Caco-2 (cell line): Measurements from ENCODE around the gene LKAAEAR1. TPM values are rescaled to one million over a fixed set of nuclear protein-coding genes. Genes with fewer than 3 reads are reported as not detected.

Source experiments
- BruUV-seq: library from RNA; stranded (reverse); fragments of 400-500 nt; replicated peaks from 2 replicates; lab custom pipeline; 2021; lab: Mats Ljungman, UMichigan
- CTCF ChIA-PET: fragments of 300-600 bp; sonication (Branson Sonifier 250); formaldehyde crosslinking; loops from one replicate; lab custom pipeline; 2022; ENCODE audit warnings: antibody characterized with exemption; lab: Charles Lee
- POLR2A ChIA-PET: fragments of 300-600 bp; sonication (Branson Sonifier 250); formaldehyde crosslinking; loops from one replicate; lab custom pipeline; 2022; ENCODE audit warnings: antibody characterized with exemption; lab: Charles Lee
- DNase-seq, 2 experiments: peaks; one replicate each; pipeline versions ENCODE4 v3.0.0 to v3.0.0-alpha.2; 2020 to 2022
- H3K27me3 ChIP-seq: replicated peaks from 2 replicates; pipeline ENCODE4 v1.6.0; 2011; ENCODE audit warnings: low read length; ENCODE audit not compliant: control insufficient read depth, insufficient read depth
- H3K36me3 ChIP-seq: 2 replicates; pipeline ENCODE4 v1.5.1; 2011; ENCODE audit warnings: low read length; ENCODE audit not compliant: control insufficient read depth, insufficient read depth
- H3K4me1 ChIP-seq: fragments of 250-450 bp; sonication (Bioruptor Pico); 2 replicates; pipeline ENCODE4 v1.5.1; 2020; ENCODE audit warnings: mild to moderate bottlenecking
- H3K4me3 ChIP-seq: 2 replicates; pipeline ENCODE4 v1.5.1; 2011; ENCODE audit warnings: low read depth, mild to moderate bottlenecking, control low read depth, low read length
- H3K9me3 ChIP-seq: fragments of 250-450 bp; sonication (Bioruptor Pico); 2 replicates; pipeline ENCODE4 v1.5.1; 2020; ENCODE audit warnings: mild to moderate bottlenecking, moderate library complexity
- H3K27ac Mint-ChIP-seq: one replicate; pipeline ENCODE4 v1.8.0; 2022; ENCODE audit warnings: mixed read lengths; ENCODE audit not compliant: unreplicated experiment
- H3K27me3 Mint-ChIP-seq: one replicate; pipeline ENCODE4 v1.8.0; 2022; ENCODE audit warnings: mixed read lengths; ENCODE audit not compliant: insufficient read depth, unreplicated experiment
- H3K36me3 Mint-ChIP-seq: one replicate; pipeline ENCODE4 v1.8.0; 2022; ENCODE audit warnings: mild to moderate bottlenecking, mixed read lengths; ENCODE audit not compliant: insufficient read depth, unreplicated experiment
- H3K4me1 Mint-ChIP-seq: one replicate; pipeline ENCODE4 v1.8.0; 2022; ENCODE audit warnings: low read depth, mixed read lengths; ENCODE audit not compliant: unreplicated experiment
- H3K4me3 Mint-ChIP-seq: one replicate; pipeline ENCODE4 v1.8.0; 2022; ENCODE audit warnings: mild to moderate bottlenecking, moderate library complexity, mixed read lengths; ENCODE audit not compliant: unreplicated experiment
- H3K9me3 Mint-ChIP-seq: one replicate; pipeline ENCODE4 v1.8.0; 2022; ENCODE audit warnings: mixed read lengths; ENCODE audit not compliant: unreplicated experiment
- CTCF ChIP-seq, 2 experiments: fragments of 200-600 bp in 1 of 2; IDR thresholded peaks; 1 replicate in 1 of 2; 2 replicates in 1 of 2; pipeline versions ENCODE4 v1.5.1 to v1.8.0; 2011 to 2022; ENCODE audit warnings: antibody characterized with exemption in 1 of 2, control low read depth in 1 of 2, inconsistent platforms in 1 of 2, low read depth in 1 of 2, low read length in 1 of 2, mild to moderate bottlenecking in 1 of 2, moderate library complexity in 1 of 2; ENCODE audit not compliant: insufficient read depth in 1 of 2, severe bottlenecking in 1 of 2, unreplicated experiment in 1 of 2
- intact Hi-C: fragments of 100-400 bp; cut with micrococcal nuclease; formaldehyde crosslinking; loops from one replicate; pipeline ENCODE4 v1.10.0; 2022; ENCODE audit not compliant: unreplicated experiment
- total RNA-seq: library from RNA; stranded (reverse); gene quantifications from 2 replicates; pipeline ENCODE4 v1.2.3, GENCODE V29; 2022

The LKAAEAR1 gene
- total RNA-seq, 1 experiment from 2014 or later = not detected

- H3K27me3 Mint-ChIP-seq = peaks cover 4% of the 10 kb centered on the region
- DNase-seq = peak; percentile 10 to 38
- H3K27me3 ChIP-seq = no peaks in the 10 kb centered on the region
- no peaks in the 10 kb centered on the region for H3K4me1 ChIP-seq
- BruUV-seq = no TSS peak
- no peaks in the 10 kb centered on the region for H3K9me3 ChIP-seq
- intact Hi-C loops = no loop called here
- no peaks in the 10 kb centered on the region for H3K9me3 Mint-ChIP-seq
- H3K27ac Mint-ChIP-seq = no peak overlapping the region
- H3K36me3 Mint-ChIP-seq = no peaks in the 10 kb centered on the region
- ChIA-PET CTCF (interaction anchor here (1.1 to 1.4 kb wide), 2 partner anchors 12 to 15 kb away, joined by 3 read pairs; no protein-coding TSS in a partner anchor), POLR2A (no interaction called here)
- H3K4me1 Mint-ChIP-seq = no peaks in the 10 kb centered on the region
- no peaks in the 10 kb centered on the region for H3K36me3 ChIP-seq
- H3K4me3 Mint-ChIP-seq = no peak overlapping the region
- TF ChIP-seq CTCF (IDR thresholded peaks at IDR 0.05; ENCODE audit: insufficient read depth in 1 of 2, low read depth in 1 of 2, low read length in 1 of 2, severe bottlenecking in 1 of 2, unreplicated experiment in 1 of 2) = no peak
- no peak overlapping the region for H3K4me3 ChIP-seq
Measured at GRCh38 chr20:64114356-64114971, 30.3 kb upstream of the LKAAEAR1 start.

- no peaks in the 10 kb centered on the region for H3K9me3 ChIP-seq
- H3K27me3 ChIP-seq = no peaks in the 10 kb centered on the region
- no peaks in the 10 kb centered on the region for H3K36me3 ChIP-seq
- Mint-ChIP-seq H3K27ac (no peak overlapping the region), H3K36me3 (no peaks in the 10 kb centered on the region), H3K9me3 (no peaks in the 10 kb centered on the region), H3K27me3 (peaks cover 4% of the 10 kb centered on the region), H3K4me3 (no peak overlapping the region), H3K4me1 (no peaks in the 10 kb centered on the region)
- peak; percentile 3 to 43 for DNase-seq
- no peaks in the 10 kb centered on the region for H3K4me1 ChIP-seq
- no peak overlapping the region for H3K4me3 ChIP-seq
- BruUV-seq = no TSS peak
- CTCF ChIA-PET = interaction anchor here (1.1 to 1.4 kb wide), 2 partner anchors 11 to 15 kb away, joined by 3 read pairs; no protein-coding TSS in a partner anchor
- intact Hi-C loops = no loop called here
- POLR2A ChIA-PET = no interaction called here
- TF ChIP-seq CTCF (IDR thresholded peaks at IDR 0.05; ENCODE audit: insufficient read depth in 1 of 2, low read depth in 1 of 2, low read length in 1 of 2, severe bottlenecking in 1 of 2, unreplicated experiment in 1 of 2) = no peak
Measured at GRCh38 chr20:64113796-64114355, 29.7 kb upstream of the LKAAEAR1 start.

- Mint-ChIP-seq H3K27me3 (peaks cover 4% of the 10 kb centered on the region), H3K4me3 (no peak overlapping the region), H3K9me3 (no peaks in the 10 kb centered on the region), H3K36me3 (no peaks in the 10 kb centered on the region), H3K4me1 (no peaks in the 10 kb centered on the region), H3K27ac (no peak overlapping the region)
- peak in 1 of 2 experiments; percentile 9 for DNase-seq
- POLR2A ChIA-PET = no interaction called here
- intact Hi-C loops = no loop called here
- no peak for TF ChIP-seq CTCF (IDR thresholded peaks at IDR 0.05; ENCODE audit: insufficient read depth in 1 of 2, low read depth in 1 of 2, low read length in 1 of 2, severe bottlenecking in 1 of 2, unreplicated experiment in 1 of 2)
- CTCF ChIA-PET = interaction anchor here (1.4 kb wide), 1 partner anchor 11 kb away, joined by 3 read pairs; no protein-coding TSS in a partner anchor
- no peaks in the 10 kb centered on the region for H3K27me3 ChIP-seq
- no peaks in the 10 kb centered on the region for H3K4me1 ChIP-seq
- no peaks in the 10 kb centered on the region for H3K36me3 ChIP-seq
- H3K4me3 ChIP-seq = no peak overlapping the region
- no TSS peak for BruUV-seq
- no peaks in the 10 kb centered on the region for H3K9me3 ChIP-seq
Measured at GRCh38 chr20:64113444-64113775, 29.2 kb upstream of the LKAAEAR1 start.
